CD4-positive, alpha-beta T cell treated with Interleukin-15 for 4 hours (primary cell): ENCODE results near the gene SLC6A6.

Experiments used
- DNase-seq: peaks from one replicate; pipeline ENCODE4 v3.0.0-alpha.2; 2020; ENCODE audit warnings: low spot score

Gene SLC6A6

DNA sequence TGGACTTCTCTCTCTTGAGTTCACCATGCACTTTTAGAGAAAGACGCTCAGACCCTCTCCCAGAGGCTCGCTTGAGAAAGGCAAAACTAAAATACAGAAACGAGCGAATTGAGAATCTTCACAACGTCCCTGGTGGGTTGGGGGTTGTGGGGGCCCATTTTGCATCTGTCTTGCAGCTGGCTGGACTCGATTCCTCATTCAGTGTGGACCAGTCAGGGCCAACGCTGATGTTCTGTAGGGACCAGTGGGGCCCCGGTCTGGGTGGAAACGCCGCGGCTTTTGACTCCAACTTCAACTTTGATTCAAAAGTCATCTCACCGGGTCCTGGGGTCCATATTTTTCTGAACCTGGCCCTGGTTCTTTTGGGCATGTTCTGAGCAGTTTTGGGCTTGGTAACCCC, 68.1 kb downstream of the SLC6A6 start:
- no peak for DNase-seq

DNA sequence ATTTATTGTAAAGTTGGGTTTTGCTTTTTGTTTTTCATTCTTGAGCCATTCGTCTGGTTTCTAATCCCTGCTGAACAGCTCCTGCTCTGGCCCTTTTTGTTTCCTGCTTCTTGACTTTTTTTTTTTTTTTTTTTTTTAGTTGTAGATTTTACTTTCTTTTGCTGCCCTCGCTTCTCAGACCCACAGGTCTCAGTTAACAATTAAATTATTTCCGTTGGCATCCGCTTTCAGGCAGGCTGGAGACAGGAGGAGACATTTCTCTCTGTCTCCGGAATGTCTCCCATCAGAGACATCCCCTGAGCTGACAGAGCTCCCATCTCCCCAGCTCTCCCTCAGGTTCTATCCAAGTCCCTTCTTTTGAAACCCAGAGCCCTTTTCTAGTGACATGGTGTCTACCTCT, 68.6 kb downstream of the SLC6A6 start:
- DNase-seq: no peak

DNA sequence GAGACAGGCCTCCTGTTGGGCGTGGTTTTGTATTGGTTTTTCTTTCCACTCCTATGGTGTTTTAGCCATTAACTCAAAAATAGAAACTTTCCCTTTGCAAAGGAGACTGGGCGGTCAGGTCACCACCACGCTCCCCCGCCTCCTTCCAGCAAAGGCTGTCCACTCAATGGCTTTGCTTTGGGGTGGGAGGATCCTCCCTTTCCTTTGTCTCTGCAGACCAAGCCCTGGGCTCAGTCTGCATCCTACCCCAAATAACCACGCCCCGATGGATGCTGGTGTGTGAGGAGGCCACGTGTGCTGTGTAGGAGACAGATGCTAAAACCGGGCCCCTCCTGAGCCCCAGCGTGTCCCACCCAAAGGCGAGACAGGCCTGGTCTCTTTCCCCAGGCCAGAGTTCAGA, 69.3 kb downstream of the SLC6A6 start:
- no peak for DNase-seq

DNA sequence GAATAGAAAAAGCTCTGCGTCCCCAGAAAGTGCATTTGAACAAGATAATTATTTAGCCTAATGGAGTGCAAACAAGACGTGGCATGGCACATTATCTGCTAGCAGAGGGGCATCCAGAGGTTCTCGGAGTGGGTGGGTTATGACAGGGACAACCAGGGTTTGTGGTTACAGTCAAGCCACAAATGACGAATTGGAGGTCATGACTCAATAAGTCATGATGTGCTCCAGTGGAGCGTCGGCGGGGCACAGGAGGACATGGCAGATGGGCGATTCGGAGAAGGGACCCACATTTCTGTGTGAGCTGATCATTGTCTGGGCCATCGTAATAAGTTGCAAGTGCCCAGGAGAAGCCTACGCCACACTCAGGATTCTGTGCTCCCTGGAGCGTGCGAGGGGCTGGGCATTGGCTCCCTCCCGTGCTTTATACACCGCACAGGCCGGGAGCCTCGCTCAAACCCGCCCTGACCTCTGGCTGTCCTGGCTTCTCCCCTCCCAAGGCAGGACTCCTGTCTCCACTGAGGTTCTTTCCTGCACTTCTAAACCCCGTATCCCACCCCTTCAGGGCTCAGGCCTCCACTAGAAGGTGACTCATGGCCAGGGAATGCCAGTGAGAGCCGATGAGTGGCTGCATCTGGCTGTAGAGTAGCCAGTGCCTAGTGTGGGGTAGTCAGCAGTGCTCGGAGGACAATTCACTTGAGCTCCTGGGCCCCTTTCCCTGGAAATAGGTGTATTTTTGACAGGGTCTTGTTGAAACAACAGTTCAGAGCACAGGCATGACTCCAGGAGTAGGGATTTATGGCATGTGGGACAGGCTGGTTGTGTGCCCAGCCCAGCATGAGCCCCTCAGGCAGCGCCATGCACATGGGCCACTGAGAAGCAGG, 70.3 kb downstream of the SLC6A6 start:
- DNase-seq: no peak

DNA sequence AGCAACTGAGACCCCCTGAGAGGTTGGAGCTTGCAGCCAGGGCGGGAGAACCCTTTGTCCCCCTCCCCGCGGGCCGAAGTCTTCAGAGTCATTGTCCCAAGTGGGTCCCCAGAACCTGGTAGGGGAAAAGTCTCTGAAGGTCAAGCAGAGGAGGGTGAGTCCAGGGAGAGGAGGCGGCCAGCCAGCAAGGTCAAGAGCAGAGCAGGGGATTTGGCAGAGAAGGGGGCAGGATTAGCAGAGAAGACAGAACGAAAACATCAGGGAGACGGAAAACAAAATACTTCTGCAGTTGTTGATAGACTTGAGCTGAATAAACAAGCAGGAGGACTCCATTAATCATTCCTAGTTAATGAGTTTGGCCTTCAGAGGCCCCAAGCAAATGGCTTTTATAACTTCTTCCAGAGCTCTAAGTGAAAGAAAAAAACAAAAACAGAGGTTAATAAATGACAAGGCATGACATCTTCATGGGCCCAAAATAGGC, 71.0 kb downstream of the SLC6A6 start:
- DNase-seq: no peak

DNA sequence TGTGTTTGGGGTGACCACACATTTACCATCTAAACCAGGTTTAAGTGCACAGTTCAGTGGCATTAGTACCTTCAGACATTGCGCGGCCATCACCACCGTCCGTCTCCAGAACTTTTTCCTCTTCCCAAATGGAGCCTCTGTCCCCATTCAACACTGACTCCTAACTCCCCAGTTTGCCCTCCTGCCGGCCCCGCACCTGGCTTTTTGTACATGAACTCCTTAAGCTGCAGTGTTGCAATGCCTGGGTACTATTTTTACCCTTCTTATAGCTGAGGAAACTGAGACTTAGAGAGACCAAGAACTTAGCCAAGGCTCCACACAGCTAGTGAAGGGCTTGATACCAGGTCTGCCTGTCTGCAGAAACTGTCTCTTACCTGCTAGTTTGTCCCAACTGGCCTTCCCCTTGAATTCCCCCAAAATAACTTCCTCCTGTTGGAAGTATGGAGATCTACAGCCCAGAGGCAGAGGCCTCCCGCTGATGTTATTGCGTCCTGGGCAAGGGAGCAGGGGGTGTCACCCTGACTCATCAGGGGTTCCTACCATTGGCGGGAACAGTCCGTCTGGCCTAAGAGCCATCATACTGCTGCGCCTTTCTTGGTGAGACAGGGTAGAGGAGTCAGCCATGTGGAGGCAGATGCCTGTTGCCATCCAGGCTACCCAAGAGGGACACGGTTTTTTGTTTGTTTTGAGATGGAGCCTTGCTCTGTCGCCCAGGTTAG, 72.1 kb downstream of the SLC6A6 start:
- DNase-seq: no peak

DNA sequence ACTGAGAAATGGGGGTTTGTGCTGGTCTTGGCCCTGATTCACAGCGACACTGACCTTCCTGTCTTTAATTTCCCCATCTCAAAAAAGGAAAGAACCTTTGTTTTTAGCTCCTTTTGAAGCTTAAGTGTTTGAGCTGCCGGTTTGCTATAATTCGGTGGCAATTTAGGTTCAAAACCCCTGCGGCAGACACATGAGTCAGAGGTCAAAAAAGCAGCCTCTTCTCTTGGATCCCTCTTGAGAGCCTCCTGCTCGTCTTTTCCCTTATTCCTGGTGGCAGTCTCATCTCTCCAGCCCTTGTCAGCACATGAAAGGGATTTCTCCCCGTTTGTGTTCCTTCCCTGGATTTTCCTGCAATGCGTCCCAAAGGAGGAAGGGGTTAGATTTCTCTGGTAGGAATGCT, 73.2 kb downstream of the SLC6A6 start:
- DNase-seq: no peak

DNA sequence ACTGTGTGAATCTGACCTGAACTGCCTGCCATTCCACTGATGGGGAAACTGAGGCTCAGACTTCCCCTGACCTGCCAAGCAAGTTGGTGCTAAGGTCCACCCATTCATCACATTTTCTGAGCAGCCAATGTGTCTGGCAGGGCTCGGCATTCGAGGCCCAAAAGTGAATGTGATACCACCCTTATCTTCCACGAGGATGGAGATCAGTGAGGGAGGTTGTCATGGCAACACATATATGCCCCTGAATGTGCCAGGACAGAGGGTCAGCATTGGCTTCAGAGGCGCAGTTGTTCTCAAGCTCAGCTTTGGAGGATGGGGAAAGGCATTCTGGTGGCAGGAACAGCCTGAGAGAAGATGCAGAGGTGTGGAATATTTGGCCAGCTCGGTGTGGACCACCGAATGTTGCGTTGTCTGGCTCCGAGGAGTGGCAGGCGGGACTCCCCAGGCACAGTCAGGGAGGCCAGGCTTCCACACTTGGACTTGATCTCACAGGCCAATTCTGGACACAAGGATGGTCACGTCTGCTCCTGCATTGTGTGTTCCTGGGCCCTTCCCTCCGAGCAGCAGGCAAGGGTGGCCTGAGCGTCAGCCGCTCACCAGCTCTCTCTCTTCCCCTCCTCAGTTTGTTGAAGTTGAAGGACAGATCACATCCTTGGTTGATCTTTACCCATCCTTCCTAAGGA, 74.3 kb downstream of the SLC6A6 start:
- DNase-seq: no peak

DNA sequence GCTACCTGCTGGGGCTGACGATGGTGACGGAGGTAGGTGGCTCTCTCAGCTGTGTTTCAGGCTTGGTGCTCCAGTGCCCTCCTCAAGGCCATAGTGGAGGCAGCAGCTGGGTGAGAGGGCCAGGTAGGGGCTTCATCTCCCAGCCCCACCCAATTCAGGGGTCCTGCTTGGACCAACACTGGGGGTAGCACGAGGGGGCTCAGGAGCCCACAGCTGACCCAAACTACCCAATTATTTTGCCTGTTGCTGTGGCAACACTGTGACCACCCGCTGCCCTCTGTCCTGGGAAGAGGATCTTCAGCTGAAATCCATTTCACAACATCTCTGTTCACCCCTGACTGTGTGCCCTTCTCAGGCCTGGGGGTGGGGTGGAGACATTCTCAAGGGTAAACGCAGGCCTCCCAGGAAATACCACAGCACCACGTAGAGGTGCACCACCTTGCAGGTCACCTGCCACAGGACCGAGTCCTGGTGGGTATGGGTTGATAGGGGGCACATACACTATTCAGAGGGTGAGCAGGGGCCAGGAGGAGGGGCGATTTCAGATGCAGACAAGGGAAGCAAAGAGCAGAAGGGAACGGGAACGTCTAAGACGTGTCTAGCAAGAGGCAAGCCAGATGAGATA, 75.0 kb downstream of the SLC6A6 start:
- DNase-seq: no peak

DNA sequence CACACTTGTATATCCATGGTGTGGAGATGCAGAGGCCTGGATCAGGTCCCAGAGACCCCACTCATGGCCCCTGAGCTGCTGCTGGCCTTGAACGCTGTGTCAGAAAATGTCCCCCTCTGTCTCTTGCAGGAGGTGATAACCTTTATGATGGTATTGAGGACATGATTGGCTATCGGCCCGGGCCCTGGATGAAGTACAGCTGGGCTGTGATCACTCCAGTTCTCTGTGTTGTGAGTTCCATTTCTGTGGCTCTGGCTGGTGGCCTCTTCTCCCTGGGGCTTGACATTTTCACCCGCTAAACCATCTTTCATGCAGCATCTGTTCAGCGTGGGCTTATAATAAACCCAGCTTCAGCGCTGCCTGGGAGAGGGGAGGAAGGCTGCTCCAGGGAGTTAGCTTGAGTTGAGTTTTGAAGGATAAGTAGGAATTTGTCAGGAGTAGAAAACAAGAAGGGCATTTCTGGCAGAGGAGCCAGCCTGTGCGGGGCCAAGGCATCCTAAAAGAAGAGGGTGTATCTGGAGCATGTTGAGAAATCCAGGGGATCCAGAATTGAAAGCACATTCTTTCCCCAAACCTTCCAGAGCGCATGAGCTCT, 76.6 kb downstream of the SLC6A6 start:
- DNase-seq: no peak

DNA sequence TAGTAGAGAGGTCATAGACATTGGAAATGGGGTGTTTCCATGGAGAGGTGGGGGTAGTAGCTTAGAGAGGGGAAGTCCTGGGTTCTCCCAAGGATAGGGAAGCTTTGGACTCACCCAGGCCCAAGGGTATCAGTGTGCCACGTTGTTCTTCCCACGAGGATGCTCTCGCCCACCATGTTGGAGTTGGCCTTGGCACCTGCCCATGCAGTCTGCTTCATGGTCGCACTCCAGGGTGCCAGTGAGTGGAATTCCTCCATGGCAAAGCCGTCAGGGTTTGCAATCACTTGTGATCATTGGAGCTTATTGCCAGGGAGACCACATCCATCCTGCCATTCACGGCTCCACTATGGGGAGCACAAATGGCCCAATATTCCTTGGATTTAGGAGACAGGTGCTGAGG, 77.2 kb downstream of the SLC6A6 start:
- DNase-seq: no peak

DNA sequence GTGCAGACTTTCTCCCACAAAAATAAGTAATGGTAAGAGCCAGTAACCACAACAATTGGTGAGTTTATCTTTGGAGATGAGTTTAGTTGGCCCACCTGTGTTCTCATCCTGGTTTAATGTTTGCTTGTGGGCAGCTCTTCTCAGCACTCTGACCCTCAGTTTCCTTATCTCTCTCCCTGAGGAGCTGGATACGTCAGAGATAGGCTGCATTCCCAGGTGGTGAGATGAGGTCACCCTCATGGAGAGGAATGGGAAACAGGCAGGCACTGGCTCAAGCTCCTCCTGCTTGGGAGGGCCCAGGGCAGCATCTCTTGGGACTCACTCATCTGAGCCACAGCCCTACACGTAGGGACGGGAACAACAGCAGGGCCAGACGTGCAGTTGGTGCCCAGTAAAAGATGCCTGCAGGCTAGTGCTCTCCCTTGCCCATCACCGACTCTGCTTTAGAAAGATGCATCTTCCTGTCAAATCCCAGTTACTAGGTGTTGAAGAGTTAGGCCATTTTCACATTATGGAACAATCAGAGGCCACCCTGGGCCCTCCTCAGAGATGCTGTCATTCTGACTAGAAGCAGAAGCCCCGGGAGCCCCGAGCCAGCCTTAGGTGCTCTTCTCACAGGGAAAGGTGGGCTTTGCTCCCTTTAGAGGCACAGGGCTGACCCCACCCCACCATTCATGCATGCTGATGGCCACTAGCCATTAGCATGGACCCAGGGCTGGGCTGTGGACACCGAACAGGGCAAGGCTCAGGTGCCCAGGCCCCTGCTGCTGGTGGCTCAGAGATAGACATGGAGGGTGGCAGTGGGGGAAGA, 78.0 kb downstream of the SLC6A6 start:
- DNase-seq: no peak

DNA sequence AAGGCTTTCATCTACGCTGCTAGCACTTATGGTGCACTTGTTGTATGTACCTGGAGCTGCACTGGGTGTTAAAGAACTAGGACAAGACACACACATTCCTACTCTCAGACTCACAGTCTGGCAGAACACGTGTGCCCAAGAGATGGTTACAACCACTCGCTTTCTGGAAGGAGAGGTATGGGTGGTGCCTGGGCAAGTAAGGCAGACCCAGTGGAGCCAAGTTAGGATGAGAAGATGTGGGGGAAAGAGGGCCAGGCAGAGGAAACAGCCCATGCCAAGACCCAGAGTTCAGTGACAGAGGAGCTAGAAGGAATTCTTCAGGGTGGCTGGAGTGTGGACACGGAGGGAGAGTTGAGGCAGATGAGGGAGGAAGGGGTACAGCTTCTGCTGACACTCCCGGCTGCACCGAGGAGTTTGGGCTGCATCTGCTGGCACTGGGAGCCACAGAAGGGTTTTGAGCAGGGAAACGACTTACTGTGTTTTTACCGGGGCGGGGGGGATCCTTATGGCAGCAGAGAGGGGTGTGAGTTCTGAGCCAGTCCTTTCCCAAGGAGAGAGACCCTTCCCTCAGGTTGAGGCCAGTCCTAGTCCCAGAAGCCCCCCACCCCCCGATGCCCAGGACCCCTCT, 78.7 kb downstream of the SLC6A6 start:
- no peak for DNase-seq

DNA sequence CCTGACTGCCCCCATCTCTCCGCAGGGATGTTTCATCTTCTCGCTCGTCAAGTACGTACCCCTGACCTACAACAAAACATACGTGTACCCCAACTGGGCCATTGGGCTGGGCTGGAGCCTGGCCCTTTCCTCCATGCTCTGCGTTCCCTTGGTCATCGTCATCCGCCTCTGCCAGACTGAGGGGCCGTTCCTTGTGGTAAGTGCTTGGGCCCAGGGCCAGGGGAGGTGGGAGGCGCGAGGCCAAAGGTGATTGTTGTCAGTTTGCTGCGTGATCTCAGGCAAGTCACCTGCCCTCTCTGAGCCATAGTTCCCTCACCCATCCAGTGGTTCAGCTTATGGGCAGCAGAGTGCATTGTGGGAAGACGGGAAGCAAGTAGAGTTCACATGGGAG, 79.2 kb downstream of the SLC6A6 start:
- no peak for DNase-seq

DNA sequence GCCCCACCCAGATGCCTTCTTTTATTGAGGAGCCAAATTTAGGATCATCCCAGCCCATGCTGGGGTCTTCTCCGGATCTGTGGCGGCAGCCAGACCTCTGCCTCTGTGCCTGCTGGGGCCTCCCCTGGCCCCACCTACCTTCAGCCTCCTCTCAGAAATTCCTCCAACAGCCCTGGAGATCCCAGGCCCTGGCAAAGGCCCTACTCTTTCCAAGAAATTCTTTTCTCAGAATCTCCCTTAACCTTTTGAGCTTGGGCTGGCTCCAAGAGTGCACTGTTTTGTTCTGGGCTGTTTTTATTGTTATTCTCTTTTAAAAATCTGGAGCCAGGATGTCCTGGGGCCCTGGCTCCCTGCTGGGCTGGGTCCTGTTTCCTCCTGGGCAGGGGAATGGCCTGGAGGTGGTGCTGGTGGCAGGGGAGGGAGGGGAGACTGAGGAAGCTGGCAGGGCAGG, 79.9 kb downstream of the SLC6A6 start:
- no peak for DNase-seq

DNA sequence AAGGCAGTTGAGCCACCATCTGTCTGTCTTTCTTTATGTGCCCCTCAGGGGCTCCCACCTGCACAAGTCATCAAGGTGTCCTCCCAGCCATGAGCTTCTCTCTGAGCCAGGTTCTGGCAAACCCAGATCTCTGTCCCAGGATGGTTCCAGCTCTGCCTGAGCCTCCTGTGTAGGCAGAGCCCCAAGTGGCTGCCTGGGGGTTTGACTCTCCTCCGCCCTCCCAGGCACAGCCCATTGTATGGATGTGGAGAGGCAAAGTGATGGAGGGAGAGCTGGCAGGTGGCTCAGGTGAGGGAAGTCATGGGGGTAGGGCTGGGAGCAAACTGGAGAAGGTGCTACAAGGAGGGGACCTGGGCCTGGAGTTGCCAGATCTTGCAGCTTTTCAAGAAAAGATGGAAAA, 80.9 kb downstream of the SLC6A6 start:
- no peak for DNase-seq

DNA sequence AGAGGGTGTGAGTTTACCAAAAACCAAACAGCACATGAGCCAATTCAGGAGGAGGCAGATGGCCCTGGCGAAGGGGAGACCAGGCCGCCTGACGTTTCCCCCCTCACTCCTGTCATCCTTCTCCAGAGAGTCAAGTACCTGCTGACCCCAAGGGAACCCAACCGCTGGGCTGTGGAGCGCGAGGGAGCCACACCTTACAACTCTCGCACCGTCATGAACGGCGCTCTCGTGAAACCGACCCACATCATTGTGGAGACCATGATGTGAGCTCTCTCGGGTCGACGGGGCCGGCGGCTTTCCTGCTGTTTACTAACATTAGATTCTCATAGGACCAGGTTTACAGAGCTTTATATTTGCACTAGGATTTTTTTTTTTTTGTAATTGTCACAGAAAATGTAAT, 82.3 kb downstream of the SLC6A6 start:
- no peak for DNase-seq

DNA sequence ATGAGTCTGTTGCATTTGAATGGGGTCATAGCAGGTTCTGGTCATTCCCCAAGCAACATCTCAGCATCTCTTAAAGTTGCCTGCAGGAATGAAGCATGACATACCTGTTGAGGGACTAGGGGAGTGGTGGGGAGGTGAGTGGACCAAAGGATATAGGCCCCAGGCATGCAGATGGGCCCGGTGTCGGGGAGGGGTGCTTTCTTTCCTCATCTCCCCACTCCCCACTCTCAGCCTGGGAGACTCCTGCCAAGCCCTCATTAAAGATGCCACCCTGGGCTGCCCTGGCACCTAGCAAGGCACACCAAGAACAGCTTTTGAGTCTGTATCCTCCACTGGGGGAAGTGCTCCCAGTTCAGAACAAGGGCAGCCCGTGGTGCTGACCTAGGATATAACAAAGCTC, 83.6 kb downstream of the SLC6A6 start:
- no peak for DNase-seq

DNA sequence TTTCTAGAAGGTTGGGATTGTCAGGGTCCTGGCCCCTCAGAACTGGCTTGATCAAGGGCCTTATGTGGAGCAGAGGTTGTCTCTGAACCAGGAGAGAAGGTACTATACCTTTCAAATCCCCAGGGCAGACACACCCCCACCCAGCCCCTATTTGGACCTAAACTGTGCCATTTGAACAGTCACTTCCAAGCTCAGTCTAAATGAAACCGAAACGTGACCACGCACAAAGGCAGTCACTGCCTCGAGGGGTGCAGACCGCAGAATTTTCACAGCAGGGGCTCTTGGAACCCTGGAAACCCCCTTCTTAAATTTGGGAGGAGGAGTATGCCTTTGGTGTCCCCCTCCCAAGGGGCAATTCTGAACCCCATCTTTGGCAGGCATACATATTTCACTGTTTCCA, 84.1 kb downstream of the SLC6A6 start:
- no peak for DNase-seq

DNA sequence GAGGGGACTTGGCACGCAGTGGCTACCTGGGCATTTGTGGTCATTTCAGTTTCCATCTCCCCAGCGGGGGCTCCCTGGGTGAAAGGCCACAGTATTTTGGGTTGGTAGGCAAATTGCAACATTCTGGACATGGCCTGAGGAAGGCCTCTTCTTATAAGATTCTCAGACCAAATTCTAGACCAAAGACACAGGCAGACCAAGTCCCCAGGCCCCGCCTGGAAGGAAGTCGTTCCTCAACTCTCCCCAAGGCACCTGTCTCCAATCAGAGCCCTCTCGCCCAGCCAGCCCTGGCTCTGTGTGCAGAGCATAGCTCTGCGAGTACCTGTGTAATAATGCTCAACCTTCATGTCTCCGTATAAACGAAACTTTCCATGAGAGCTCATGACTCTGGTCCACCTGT, 84.7 kb downstream of the SLC6A6 start:
- no peak for DNase-seq

DNA sequence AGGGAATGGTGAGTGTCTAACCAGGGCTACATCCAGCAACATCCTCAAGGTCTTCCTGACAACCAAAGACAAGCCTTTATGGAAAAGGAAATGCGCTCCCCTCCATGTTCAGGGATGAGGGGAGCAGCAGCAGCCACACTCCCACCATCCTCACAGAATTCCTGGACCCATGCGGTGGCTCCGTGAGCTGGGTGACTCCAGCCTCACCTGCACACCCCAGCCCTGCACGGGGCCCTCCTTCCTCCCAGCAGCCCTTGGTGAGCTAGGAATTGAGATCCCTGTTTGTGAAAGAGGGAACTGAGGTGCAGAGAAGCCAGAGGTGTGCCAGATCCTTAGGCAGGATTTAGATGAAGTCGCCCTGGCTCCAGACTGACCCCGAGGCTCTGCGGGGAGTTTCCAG, 85.4 kb downstream of the SLC6A6 start:
- DNase-seq: no peak
